ENCODE measurements around the gene DYSF.

DYSF gene

DNA sequence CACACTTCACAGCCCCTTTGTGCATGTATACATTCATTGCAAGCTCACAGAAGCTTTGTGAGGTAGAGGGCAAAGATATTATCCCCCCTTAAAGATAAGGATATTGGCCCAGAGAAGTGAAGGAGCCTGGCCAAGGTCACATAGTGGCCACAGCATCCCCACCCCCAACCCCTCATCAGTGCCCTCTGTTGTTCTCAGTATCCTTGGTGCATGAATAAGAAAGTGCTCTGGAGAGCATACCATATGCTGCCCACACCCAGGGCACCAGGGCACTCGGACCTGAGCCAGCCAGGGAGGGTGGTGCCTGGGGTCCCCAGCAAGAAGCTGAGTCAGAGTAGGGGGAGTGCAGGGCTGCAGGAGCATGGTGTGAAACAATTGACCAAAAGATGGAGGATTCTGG, 3.3 kb downstream of the DYSF start:
- peak; percentile 73 for DNase-seq (ENCODE audit: low spot score)

DNA sequence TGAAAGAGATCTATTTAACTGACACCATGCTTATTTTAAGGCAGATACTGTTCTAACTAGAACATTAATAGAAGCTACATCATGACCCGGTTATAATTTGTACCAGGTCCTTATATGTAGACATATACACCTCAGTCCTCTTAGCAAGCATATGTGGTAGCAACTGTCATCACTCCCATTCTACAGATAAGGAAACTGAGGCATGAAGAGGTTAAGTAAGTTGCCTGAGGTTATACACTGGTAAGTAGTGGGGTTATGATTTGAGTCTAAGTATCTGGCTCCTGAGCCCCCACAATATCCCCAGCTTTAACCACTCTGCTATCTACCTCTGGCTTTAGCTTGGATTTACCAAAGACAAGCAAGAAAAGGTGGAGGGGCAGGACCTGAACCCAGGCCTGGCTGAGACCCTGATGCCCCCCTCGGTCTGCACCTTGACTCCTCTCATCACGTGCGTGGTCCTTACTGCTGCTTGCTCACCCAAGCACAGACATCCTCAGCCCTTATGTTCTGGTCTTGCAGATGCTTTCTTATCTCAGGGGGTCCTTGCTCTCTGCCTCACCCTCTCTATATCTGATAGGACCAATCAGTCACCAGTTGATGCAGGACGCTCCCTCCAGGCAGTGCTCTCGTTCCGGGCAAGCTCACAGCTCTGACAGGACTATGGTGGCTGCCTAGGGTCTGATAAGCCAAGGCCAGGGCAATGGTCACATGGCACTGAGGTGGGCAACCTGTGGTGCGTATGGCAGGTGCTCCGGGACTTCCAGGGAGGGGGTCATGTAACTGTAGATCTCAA, 4.0 kb downstream of the DYSF start:
- DNase-seq (ENCODE audit: low spot score): no peak

DNA sequence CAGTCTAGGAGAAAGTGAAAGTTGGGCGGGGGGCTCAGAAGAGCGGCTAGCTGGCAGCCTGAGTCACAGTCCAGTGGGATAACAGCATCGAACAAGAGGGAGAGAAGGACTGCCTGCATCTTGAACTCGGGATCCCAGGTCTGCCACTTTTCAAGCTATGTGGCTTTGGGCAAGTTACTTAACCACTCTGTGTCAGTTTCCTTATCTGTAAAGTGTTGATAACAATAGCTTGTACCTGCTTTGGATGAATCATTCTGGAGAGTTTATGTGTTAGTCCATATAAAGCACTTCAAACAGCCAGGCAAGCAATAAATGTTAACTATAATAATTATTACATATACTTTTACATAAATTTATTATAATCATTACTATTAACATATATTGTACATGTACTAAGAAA, 4.6 kb downstream of the DYSF start:
- DNase-seq (ENCODE audit: low spot score): no peak

DNA sequence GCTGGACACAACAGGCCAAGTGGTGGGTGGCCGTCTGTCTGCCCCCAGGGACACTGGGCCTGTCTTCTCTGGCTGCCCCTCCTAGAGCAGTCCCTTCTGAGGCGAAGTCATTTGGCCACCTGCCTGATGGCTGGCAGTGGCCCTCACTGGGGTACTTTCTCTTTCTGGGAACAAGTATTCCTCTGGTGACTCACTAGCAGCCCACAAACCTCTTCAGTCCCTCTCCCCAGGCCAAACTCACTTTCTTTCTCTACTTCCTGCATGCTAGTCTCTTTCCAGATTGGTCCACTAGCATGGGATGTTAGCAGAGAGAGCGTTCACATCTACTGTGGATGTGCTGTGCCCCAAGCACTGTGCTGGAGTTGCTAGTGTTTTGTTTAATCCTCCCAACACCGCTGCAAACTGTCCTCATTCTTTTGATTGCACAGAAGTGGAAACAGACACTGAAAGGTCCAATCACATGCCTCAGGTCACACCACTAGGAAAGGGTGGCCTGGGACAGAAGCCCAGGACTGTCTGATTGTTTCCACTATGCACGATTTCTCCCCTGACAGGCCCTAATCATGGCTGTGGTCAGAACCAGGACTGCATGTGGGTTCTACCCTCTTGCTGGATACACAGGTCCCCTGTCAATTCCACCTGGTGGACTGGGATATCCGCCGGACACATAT, 5.2 kb downstream of the DYSF start:
- no peak for DNase-seq (ENCODE audit: low spot score)

DNA sequence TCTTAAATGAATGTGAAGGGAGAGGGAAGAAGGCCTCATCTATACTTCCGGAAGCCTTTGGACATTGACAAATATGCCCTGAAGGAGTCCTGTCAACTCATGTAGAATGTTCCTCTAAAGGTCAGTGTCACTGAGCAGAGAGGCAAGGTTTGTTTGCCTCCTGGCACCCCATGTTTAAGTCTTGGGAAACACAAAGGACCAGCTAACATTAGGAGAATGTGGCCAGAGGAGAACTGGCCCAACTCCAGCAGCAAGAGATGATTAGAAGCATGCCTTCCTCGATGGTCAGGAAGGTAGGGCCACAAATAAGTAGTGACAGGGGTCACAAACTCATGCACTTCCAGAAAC, 5.7 kb downstream of the DYSF start:
- no peak for DNase-seq (ENCODE audit: low spot score)

DNA sequence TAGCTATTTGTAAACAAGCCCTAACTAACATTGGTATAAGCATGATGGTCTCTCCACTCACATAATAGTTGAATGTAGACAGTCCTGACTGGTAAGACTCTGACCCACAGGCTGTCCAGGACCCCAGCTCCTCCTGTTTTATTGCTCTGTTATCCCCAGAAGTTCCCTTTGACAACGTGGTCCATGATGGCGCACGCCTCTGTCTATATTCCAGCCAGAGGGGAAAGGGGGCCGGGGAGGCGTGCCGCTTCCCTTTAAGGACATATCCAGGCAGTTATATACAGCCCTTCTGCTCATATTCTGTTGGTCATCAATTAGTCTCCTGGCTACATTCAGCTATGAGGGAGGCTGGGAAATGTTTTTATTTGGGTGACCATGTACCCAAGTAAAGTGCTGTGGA, 6.7 kb downstream of the DYSF start:
- DNase-seq (ENCODE audit: low spot score): no peak

DNA sequence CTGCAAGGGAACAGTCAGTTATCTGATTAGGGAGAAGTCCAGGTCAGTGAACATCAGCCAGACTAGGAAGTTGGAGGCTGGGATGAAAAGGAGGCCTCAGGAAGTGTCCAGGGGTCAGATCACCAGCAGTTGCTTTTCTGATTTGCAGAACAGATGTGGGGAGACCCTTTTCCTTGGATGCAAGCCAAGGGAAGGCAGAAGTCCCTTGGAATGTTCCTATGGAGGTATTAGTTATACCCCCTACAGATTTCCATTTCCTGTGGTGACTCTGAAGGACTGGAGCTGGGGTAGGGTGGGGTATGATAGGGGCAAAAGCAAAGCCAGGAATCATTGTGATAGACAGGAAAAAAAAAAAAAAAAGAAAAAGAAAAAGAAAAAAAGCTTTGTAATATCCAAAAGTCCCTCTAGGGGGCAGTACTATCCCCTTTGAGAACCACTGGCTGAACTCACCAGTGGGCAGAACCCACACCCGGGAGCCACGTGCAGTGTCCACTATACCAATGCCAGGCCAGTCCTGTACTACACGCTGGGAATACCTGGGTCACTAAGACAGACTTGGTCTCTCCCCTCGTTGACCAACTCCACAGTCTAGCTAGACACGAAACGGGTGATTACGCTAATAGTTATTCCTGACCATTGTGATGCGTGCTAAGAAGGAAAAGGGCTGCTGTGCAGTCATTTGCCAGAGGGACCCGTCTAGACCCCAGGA, 7.4 kb downstream of the DYSF start:
- DNase-seq (ENCODE audit: low spot score): peak; percentile 50

DNA sequence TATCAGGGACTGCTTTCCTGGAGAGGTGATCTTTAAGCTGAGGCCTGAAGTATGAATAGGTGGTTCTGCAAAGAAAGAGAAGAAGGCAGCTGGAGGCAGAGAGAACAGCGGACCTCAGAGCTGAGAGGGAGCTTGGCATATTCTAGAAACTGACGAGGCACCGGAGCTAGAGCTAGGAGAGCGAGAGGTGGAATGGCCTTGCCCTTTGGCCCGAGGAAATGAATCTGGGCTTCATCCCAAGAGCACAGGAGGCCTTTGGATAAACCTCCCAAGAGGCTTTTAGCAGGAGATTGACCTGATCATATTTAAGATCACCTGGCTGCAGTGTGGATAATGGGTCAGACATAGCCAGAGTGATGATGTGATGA, 7.9 kb downstream of the DYSF start:
- DNase-seq (ENCODE audit: low spot score): no peak

DNA sequence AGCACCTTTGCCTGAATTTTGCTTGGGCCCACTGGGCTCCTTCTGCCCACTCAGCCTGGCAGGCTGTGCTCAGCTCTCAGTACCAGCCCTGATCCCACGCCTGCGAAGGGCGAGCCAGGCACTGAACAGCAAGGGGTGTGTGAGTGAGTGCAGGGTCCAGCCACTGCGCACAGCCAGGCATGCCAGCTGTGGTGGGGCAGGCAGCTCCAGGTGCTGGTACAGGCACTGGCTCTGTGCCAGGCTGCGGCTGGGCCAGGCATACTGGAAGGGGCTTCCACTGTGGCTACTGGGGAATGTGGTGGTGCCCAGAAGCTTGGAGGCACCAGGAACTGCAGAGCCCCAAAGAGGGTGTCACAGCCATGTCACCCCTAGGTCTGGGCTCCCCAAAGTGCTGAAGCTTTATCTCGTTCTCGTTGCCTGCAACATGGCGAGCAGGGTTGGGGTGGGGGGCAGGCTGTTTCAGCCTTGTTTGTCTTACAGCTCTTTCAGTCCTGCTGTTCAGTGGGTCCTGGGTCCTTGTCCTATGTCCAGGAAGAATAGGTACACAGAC, 8.8 kb downstream of the DYSF start:
- no peak for DNase-seq (ENCODE audit: low spot score)

DNA sequence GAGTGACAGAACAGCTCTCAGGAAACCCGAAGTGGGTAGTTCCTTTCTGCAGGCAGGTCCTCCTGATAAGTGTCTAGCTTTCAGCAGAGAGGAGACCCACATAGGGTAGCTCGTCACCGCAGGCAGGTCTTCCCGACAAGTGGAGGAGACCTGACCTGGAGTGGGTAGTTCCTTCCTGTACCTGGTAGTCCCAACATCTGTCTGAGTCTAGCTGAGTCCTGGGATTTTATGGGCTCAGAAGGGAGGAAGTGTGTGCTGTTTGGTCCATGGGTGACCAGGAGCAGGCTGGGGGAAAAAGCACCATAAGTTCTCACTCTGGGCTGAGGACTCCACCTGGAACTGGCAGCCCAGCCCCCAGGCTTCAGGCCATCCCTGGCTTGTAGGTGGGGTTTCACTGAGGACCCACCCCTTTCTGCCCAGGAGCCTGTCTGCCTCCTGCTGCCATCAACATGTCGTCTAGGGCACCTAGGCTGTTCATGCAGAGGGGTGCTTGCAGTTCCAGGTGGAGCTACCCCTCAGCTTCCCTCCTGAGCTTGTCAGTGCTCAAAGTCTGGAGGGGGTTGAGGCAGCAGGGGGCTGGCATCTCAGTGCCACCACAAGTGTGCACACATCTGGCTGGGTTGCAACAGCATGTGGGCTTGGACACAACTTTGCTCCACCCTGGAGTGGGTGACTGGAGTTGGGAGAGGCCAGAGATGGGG, 9.4 kb downstream of the DYSF start:
- no peak for DNase-seq (ENCODE audit: low spot score)

DNA sequence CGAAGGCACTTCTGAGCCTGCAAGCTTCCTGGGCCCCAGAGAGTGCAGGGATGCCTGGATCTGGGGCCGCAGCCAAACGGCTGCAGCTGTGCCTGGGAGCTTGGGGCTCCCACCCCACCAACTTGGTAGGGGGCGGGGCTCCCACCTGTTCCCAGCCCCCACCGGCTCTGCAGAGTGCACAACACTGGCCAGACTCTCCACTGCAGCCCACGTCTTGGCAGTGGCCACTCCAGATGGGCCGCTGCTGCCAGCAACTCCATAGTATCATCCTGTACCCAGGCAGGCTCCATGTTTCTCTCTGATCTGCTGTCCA, 9.9 kb downstream of the DYSF start:
- no peak for DNase-seq (ENCODE audit: low spot score)

DNA sequence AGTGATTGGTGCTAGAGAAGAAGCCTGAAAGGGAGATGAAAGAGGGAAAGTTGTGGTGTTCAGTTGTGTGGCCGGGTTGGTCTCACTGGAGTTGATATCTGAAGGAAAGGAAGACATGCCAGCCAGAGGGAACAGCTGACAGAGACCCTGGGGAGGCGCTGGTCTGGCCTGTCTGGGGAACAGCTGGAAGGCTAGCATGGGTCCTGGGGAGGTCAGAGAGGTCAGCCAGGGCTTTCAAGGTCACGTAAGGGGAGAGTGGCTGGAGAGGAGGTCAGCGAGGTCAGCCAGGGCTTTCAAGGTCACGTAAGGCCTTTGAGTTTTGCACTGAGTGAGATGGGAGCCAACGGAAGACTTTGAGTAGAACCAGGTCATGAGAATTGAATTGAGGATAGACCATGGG, 11.0 kb downstream of the DYSF start:
- DNase-seq (ENCODE audit: low spot score): no peak

DNA sequence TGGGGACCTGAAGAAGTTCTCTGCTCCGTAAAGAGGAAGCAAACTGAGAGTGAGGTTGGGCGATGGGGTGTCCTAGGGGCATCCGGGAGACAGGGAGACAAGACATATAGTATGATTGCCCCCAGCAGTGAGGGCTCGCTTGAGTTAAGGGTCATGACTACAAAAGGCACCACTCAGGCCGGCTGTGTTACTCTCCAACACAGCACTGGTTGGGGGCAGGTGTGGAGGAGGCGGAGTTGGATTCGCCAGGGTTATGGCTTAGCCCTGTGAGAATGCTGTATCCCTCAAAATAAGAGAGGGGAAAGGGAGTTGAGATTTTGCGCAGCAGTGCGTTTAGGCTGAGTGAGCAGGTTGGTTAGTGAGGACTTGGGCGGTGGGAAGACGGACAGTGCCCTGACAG, 12.0 kb downstream of the DYSF start:
- no peak for DNase-seq (ENCODE audit: low spot score)

DNA sequence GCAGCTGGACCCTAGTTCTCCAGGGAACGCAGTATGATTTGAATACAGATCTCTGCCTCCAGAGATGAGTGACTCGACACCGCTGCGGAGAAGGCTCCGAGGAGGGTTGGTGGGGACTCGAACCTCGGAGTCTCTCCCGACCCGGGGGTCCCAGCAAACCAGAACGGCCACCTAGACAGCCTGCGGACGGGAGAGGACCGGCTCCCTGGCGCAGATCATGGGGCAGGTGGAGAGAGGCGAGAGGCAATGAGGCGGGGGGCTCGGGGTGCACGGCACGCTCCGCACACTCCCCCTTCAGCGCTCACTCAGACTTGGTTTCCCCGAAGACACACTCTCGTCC, 12.6 kb downstream of the DYSF start:
- DNase-seq (ENCODE audit: low spot score): no peak

DNA sequence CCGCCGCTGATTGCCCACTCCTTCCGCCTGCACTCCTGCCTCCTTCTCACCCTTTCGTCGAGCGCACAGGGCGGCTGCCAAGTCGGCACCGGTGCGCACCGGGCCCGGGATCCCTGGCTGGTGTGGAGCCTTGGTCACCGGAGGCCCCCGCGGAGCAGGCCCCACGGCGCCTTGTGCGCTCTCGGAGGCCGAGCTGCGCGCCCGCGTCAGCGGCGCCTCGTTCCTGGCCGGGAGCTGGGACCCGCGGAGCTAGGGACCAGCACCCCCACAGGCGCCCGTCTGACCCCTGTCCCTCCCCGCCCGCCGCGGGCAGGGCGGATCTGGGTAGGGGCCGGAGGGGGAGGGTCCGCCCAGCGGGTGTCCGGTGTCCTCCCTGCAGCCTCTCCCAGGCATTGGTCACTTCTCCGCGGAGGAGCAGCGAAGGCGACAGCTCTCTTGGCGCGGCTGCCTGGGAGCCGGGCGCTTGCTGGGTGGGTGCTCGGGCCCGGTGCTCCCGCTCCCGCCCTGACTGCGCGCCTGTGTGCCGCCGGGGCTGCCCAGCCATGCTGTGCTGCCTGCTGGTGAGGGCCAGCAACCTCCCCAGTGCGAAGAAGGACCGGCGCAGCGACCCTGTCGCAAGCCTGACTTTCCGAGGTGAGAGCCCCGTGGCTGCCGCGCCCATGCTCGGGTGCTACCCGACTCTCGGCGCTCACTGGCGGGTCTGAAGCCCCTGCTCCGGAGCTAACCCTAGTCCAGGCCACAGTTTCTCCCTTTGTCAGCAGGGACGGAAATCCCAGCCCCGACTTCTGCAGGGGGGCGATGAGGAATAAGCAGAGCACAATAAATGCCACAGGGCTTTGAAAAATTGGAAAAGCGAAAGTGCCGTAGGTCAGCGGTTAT, 13.2 kb downstream of the DYSF start:
- DNase-seq (ENCODE audit: low spot score): no peak

DNA sequence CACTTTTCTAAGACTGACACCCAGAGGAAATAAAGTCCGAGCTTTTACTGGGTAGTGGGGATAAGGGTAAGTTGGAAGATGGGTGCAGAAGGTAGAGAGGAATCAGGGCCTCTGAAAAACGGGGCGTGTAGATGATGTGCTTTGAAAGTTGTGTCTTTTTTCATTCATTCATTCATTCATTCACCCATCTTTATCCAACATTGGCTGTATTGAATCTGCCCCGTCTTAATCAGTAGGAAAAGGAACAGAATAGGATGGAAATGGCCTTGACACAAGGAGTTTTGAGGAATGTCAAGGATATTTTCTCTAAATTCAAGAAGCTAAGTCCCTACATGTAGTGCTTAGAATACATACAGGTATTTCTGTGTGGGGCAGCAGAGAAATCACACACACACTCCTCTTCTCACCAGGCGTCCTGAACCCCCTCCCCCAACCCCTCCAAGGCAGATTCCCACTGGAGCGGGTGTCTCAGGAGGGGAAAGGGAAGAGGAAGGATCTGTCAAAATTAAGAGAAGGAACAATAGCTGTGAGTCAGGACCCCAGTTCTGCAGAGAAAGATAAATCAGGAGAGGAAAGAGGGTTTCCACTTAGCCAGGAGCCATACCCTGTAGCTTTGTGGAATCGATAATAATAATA, 13.9 kb downstream of the DYSF start:
- DNase-seq (ENCODE audit: low spot score): no peak

DNA sequence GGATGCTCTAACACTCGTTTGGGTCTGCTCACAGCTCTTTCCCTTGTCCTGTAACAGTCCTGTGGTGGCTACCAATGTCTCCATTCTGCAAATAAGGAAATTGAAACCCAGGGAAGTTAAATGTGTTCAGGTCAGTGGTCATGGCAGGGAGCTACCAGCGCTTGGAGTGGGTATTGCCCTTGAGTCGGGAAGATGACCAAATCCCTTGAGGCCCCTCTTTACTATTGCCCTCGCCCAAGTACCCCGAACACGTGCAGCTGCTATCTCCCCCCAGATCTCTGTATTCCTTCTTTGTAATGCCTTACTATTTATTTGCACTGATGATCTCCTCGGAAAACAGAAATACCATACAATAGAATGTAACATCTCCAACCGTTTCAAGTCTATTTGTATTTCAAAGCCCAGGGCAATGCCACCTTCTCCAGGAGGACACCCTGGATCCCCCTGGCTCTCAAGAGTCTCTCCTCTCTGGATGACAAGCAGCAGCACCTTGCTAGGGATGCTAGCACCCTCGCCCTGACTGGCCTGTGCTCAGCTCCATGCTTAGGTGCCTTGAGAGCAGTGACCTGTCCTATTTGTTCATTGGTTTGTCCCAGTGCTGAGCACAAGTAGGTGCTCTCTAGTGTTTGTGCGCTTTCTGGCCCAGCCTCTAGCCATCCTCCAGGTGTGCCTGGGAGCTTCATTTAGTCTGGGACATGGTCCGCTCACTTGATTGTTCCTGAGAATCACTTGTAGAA, 15.1 kb downstream of the DYSF start:
- no peak for DNase-seq (ENCODE audit: low spot score)

DNA sequence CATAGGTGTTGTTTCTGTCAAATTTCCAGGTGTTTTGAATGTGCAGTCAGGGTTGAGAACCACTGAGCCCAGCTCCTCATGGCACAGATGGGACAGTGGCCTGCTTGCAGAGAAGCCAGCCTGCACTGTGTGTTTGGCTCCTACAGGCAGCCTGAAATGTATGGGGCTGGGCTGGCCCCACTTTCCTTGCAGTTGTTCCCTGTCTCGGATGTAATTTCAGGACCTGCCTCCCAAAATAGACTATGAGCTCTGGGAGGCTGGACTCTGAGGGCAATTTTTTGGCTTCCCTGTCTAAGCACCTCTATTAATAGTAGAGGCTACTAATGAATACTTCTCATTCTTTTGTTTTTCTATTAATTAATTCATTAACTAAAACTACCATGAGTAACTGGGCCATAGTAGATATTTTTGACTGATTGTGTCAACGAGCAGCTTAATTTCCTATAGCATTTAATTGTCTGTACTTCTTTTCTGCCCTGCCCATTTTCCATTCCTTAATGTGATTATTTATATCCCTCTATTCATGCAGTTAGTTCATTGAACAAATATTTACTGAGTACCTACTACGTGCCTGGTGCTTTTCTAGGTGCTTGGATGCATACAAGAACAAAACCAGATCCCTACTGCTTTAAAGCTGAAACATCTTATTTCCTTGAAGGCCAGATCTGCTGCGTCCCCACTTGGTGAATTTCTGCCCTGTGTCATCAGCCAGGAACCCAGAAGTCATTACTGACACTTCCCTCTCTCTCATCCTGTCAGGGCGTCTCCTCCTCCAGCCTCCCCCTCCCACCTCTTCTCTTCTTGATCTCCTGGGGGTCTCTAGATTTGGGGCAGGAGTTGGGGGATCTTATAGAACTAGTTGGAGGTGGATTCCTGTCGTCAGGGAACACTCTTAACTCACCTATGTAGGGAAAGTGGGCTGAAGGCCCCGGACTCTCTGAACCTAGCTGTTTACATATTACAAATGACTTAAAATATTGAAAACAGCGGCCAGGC, 16.3 kb downstream of the DYSF start:
- DNase-seq (ENCODE audit: low spot score): no peak

DNA sequence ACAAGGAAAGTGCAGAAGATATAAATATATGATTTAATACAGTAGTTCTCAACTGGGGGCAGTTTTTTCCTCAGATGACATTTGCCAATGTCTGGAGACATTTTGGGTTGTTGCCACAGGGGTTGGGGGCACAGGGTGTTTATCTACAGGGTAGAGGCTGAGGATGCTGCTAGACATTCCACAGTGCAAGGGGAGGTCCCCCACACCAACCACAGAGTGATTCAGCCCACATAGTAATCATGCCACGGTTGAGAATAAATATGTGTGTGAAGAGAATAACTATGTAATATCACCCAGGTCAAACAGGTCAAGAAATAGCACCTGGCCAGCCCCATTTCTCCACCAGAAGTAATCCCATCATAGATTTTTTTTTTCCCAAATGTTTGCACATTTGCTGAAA, 17.9 kb downstream of the DYSF start:
- DNase-seq (ENCODE audit: low spot score): no peak
